Activated effector memory CD4-positive, alpha-beta T cell treated with Interleukin-2 at 50 U/mL for 16 hours (primary cell): Measurements from ENCODE around the gene PRRC2C.
"Not testable (repeated sequence)": the region's sequence is repeated elsewhere in the genome, so short reads cannot be mapped to it uniquely, and the experiment has no call there.

ENCODE experiments used
- DNase-seq: peaks from one replicate; pipeline ENCODE4 v3.0.0-alpha.2; 2020

The PRRC2C gene

GRCh38 chr1:171590022-171590421, 104.7 kb downstream of the PRRC2C start:
- no peak for DNase-seq

- DNase-seq: no peak
Measured at GRCh38 chr1:171595324-171595723, 110.0 kb downstream of the PRRC2C start.

- DNase-seq: no peak
Measured at GRCh38 chr1:171596119-171596518, 110.8 kb downstream of the PRRC2C start.

DNA sequence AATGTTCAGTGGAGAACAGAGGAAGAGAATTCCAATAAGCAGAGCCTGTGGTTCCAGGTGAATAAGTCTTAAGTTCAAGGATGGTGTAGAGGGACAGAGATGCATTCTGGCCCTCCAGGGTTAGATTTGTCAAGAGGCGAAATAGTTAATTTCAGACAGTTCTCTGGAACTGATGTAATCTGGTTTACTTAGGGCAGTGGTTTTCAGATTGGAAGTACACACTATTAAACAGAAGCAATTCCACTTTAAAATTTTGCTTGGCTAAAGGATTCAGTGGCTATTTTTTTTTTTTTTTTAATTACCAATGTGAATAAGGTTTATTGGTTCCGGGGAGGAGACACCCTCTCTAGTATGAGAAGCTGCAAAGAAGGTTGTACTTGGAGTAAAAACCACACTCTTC, 111.4 kb downstream of the PRRC2C start:
- no peak for DNase-seq

- DNase-seq: no peak
Measured at GRCh38 chr1:171597203-171597602, 111.9 kb downstream of the PRRC2C start.

DNA sequence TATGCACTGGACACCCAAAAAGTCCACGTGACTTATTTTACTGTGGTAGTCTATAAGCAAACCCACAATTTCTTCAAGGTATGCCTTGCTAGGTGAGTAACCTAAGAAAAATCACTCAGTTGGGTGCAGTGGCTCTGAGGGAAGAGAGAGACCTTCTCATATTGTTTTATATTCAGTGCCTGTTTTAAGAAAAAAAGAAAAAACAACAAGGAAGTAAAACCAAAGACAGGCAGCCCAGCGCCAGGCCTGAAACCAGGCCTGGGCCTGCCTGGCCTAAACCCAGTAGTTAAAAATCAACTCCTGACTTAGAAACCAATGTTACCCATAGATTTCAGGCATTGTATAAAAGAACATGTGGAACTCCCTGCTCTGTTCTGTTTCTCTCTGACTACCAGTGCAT, 115.0 kb downstream of the PRRC2C start:
- not testable (repeated sequence) for DNase-seq

- no peak for DNase-seq
Measured at GRCh38 chr1:171600862-171601261, 115.5 kb downstream of the PRRC2C start.

DNA sequence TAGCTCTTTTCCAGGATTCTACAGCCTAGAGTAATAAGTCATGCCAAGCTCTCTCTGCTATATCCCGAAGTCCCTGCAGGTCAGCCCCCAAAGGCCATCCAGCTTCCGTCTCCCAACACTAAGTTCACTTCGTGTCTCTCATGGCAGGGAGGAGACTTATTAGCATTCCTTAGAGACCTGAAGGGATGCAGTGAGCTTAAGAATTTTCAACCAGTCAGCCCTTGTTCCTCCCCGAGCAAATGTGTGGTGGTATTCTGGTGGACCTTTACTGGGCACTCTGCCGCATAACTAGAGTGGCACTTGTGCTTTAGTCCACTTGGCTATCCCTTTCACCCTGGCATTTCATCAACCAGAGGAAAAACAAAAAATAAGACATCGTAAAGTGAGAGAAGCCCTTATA, 117.7 kb downstream of the PRRC2C start:
- not testable (repeated sequence) for DNase-seq

DNA sequence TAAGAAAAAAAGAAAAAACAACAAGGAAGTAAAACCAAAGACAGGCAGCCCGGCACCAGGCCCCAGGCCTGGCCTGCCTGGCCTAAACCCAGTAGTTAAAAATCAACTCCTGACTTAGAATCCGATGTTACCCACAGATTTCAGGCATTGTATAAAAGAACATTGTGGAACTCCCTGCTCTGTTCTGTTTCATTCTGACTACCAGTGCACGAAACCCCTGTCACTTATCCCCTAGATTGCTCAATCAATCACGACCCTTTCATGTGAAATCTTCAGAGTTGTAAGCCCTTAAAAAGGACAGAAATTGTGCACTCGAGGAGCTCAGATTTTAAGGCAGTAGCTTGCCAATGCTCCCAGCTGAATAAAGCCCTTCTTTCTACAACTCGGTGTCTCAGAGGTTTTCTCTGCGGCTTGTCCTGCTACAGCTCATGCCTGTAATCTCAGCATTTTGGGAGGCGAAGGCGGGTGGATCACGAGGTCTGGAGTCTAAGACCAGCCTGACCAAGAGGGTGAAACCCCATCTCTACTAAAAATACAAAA, 121.1 kb downstream of the PRRC2C start:
- DNase-seq: no peak

- no peak for DNase-seq
Measured at GRCh38 chr1:171610385-171610784, 125.1 kb downstream of the PRRC2C start.

- no peak for DNase-seq
Measured at GRCh38 chr1:171611306-171611705, 126.0 kb downstream of the PRRC2C start.

DNA sequence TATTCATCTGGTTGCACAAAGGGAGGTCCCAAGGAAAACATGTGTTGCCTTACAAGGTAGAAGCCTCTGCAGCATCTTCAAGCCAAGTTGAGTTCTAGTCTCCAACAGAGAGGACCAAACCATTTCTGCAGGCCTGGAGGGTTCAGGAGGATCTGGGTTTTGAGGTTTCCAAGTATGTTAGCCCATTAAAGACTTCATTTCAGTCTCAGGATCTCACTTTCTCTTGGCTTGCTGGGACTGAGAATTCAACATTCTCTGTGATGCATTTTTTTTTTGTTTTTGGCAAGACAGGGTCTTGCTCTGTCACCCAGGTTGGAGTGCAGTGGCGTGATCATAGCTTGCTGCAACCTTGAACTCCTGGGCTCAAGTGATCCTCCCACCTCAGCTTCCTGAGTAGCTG, 128.0 kb downstream of the PRRC2C start:
- DNase-seq: no peak

GRCh38 chr1:171615122-171615906, 130.0 kb downstream of the PRRC2C start:
- not testable (repeated sequence) for DNase-seq

GRCh38 chr1:171616586-171616985, 131.3 kb downstream of the PRRC2C start:
- DNase-seq: no peak

DNA sequence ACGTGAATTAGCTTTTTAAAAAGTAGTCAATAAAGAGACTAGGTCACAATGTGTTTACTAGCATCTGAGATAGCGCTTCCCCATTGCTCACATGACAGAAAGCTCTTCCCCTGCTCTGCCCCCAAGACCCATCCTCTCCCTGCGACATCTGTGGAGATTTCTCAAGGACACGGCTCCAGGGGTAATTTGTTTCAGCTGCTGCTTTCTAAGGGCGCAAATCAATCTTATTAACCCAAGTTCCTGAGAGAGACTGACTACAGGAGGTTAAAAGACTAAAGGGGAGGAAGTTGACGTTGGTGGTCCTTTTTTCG, 136.8 kb downstream of the PRRC2C start, which contains the start of gene MYOCOS:
TSS of gene MYOCOS (plus strand) at position 92 of the 311 bp plus-strand sequence. CDS start 1,641 bp downstream, outside the sequence.
- no peak for DNase-seq

DNA sequence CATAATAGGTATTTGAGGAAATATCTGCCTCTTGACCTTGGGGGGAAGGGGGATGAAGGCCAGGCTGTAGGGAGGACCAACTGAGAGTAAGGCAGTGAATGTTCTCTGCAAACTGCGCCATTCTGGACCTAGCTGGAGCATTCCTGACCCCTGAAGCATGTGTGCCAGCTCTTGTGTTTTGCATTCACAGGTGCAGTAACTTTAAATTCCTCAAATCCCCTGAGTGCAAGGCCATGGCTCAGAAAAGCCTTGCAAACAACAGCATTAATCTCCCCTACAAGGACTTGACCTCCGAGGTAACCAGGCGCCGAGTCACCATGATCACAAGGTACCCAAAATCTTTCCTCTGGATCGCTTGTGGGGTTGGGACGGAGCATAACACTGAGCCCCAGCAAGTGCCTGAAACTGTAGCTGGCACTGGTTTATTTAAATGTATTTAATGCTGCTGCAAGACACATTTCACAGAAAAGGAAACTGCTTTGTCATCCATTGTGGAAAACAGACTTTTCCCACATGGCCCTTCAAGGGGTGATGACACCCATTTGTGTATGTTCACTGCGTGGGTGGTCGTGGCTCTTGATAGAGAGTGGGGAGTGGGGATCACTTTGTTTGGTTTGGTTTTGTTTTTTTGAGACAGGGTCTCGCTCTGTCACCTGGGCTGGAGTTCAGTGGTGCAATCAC, 138.5 kb downstream of the PRRC2C start:
- DNase-seq: no peak

GRCh38 chr1:171625225-171625624, 139.9 kb downstream of the PRRC2C start:
- DNase-seq: no peak

- no peak for DNase-seq
Measured at GRCh38 chr1:171627020-171627419, 141.7 kb downstream of the PRRC2C start.

DNA sequence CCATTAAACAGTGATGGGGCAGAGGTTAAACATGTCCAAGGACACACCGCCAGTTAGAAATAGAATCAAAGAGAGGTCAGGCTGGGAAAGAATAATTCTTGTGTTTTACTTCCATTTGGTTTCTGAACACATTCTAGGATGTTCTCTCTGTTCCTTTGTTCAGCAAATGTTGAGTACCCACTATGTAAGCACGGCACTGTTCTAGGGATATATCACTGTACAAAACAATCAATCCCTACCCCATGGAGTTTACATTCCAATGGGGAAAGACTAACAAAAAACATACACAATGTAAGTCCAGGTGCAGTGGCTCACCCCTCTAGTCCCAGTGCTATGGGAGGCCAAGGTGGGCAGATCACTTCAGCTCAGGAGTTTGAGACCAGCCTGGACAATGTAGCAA, 142.9 kb downstream of the PRRC2C start:
- DNase-seq: no peak

DNA sequence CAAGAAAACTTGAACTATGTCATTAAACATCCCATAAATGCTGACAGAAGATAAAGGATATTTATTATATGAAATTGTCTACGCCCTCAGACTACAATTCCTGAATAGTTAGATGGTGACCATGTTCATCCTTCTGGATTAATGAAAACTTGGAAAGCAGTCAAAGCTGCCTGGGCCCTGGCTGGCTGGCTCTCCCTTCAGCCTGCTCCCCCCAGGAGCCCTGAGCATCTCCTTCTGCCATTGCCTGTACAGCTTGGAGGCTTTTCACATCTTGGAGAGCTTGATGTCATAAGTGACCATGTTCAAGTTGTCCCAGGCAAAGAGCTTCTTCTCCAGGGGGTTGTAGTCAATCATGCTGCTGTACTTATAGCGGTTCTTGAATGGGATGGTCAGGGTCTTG, 150.3 kb downstream of the PRRC2C start:
- DNase-seq: no peak

DNA sequence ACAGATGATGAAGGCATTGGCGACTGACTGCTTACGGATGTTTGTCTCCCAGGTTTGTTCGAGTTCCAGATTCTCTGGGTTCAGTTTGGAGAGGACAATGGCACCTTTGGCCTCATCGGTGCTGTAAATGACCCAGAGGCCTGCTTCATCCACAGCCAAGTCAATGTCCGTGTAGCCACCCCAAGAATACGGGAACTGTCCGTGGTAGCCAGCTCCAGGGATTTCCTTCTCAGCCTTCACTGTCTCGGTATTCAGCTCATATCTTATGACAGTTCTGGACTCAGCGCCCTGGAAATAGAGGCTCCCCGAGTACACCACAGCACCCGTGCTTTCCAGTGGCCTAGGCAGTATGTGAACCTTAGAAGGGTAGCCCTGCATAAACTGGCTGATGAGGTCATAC, 150.8 kb downstream of the PRRC2C start:
- no peak for DNase-seq

- DNase-seq: no peak
Measured at GRCh38 chr1:171637928-171638576, 152.7 kb downstream of the PRRC2C start.

DNA sequence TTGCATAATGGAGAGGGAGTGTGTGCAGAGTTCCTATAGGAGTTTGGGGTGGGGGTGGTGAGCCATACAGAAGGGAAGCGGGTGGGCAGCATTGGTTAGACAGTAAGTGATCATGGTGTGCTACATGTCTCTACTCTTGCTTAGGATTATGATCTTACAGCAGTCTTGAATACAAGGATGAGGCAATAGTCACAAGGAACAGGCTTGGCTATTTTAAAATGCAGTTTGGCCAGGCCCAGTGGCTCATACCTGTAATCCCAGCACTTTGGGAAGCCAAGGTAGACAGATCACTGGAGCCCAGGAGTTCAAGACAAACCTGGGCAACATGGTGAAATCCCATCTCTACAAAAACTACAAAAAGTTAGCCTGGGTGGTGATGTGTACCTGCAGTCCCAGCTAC, 154.9 kb downstream of the PRRC2C start:
- DNase-seq: no peak
